ENCODE results near the gene CAPNS1. TPM values are rescaled to one million over a fixed set of nuclear protein-coding genes. Genes with fewer than 3 reads are reported as not detected.
A peak's percentile ranks its signal among the peaks of the same experiment; 100 is the strongest.

Gene CAPNS1
- total RNA-seq, 4 donors from 2014 or later = 211 to 284 (median 266) TPM

- peak overlapping the region; percentile 87 to 98 (median 92) for H3K27ac ChIP-seq
- peak in 1 of 4 donors; percentile 26 for TF ChIP-seq POLR2A (IDR thresholded peaks at IDR 0.05)
- no peak for TF ChIP-seq CTCF (IDR thresholded peaks at IDR 0.05)
- intact Hi-C loops (cut with DNase I) = no loop called here
- H3K9me3 ChIP-seq = no peaks in the 10 kb centered on the region
- no peaks in the 10 kb centered on the region for H3K27me3 ChIP-seq
- peak overlapping the region; percentile 37 to 72 (median 51) for H3K4me3 ChIP-seq
- 61 to 68% methylated on average over 9 to 10 of the region's 47 CpGs for WGBS, 2 donors
- peaks cover 17 to 61% (median 36%) of the 10 kb centered on the region in 3 donors for H3K36me3 ChIP-seq
- DNase-seq = no peak
- peaks cover 11 to 77% (median 29%) of the 10 kb centered on the region in 3 donors for H3K4me1 ChIP-seq
Measured at GRCh38 chr19:36151144-36152018, 11.5 kb downstream of the CAPNS1 start.

DNA sequence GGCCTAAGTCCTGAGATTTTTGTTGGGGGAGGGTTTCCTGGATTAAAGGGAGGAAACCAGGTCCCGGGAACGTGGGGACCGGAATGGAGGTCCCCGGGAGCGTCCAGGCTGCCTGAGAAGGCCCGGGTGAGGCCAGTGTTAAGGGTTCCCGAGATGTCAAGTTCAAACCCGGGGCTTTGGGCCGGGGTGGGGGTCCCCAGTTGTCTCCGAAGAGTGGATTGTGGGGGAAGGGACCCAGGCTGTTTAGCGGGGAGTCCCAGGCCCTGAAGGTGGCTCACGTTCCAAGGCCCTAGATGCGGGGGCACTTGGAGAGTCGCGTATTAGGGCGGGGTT is 12.1 kb downstream of the CAPNS1 start:
- no peak for TF ChIP-seq POLR2A (IDR thresholded peaks at IDR 0.05)
- no peak for TF ChIP-seq CTCF (IDR thresholded peaks at IDR 0.05)
- Histone ChIP-seq H3K4me1 (peaks cover 11 to 83% (median 29%) of the 10 kb centered on the region in 3 donors), H3K4me3 (peak overlapping the region; percentile 37 to 72 (median 51)), H3K9me3 (no peaks in the 10 kb centered on the region), H3K27me3 (no peaks in the 10 kb centered on the region), H3K27ac (peak overlapping the region; percentile 87 to 98 (median 92)), H3K36me3 (peaks cover 15 to 55% (median 30%) of the 10 kb centered on the region in 3 donors)
- intact Hi-C loops (cut with DNase I) = no loop called here
- DNase-seq = no peak
- WGBS, 2 donors = 20 to 59% methylated on average over 1 to 15 of the region's 16 CpGs

DNA sequence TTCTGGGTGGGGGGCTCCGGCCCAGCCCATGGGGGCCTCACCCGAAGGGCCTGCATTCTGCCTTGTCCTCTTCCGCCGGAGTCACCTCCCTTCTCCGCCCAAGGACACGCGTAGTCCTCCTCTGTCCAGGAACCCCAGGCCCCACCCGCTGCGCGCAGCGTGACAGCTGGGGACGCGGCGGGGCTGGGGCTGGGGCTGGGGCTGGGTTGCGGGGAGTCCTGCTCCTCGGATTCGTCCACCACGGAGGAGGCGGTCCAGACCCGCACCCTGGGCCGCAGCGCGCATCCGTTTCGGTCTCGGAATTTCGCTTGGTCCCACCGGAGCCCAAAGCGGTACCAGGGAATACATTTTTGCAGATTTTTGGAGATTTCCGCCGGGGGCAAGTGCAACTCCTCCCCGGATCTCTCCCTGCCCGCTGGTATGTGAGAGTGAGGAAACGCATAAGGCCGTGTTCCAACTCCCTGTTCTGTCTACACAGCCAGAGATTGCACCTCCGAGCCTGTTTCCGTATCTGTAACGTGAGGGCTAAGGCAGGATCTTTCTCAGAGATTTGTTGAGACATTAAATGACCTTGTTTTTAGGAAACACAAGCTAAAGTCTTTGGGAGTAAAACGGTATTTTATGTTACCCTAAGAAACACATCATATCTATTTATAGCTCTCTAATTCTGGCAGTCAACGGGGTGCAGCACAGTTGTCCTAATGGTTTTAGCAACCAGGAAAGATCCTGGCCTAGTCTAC is 12.7 kb downstream of the CAPNS1 start, which contains the start of gene COX7A1:
TSS of gene COX7A1 (minus strand) at position 96 of the 740 bp plus-strand sequence. CDS start at position 56, 40 bp downstream.
- H3K4me1 ChIP-seq = peaks cover 11 to 83% (median 29%) of the 10 kb centered on the region in 3 donors
- DNase-seq = no peak
- intact Hi-C loops (cut with DNase I) = no loop called here
- H3K4me3 ChIP-seq = peak within 1 kb of the TSS; percentile 37 to 72 (median 51)
- no peaks in the 10 kb centered on the region for H3K27me3 ChIP-seq
- WGBS, 2 donors = 40 to 59% methylated on average over 11 to 19 of the region's 40 CpGs
- H3K36me3 ChIP-seq = peaks cover 15 to 49% (median 25%) of the 10 kb centered on the region in 3 donors
- no peaks in the 10 kb centered on the region for H3K9me3 ChIP-seq
- H3K27ac ChIP-seq = peak within 1 kb of the TSS; percentile 87 to 98 (median 92)
- no peak for TF ChIP-seq CTCF (IDR thresholded peaks at IDR 0.05)
- peak in 1 of 4 donors; percentile 27 for TF ChIP-seq POLR2A (IDR thresholded peaks at IDR 0.05)

DNA sequence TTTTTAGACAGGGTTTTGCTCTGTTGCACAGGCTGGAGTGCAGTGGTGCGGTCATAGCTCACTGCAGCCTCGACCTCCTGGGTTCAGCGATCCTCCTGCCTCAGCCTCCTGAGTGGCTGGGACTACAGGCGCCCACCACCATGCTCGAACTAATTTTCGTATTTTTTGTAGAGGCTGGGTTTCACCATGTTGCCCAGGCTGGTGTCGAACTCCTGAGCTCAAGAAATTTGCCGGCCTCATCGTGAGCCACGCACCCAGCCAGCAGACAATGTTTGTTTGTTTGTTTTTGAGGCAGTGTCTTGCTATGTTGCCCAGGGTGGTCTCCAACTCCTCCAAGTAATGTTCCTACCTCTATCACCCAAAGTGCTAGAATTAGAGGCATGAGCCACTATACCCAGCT is 13.3 kb downstream of the CAPNS1 start:
- 94 to 95% methylated on average over 10 of the region's 10 CpGs for WGBS, 2 donors
- Histone ChIP-seq H3K27ac (peak overlapping the region; percentile 87 to 98 (median 92)), H3K4me3 (peak overlapping the region in 1 of 4 donors; percentile 72), H3K4me1 (peaks cover 11 to 83% (median 29%) of the 10 kb centered on the region in 3 donors), H3K9me3 (no peaks in the 10 kb centered on the region), H3K36me3 (peaks cover 15 to 43% (median 19%) of the 10 kb centered on the region in 3 donors), H3K27me3 (no peaks in the 10 kb centered on the region)
- intact Hi-C loops (cut with DNase I) = no loop called here
- DNase-seq = no peak
- no peak for TF ChIP-seq CTCF (IDR thresholded peaks at IDR 0.05)
